Measurements from ENCODE around the gene GRM5. TPM values are rescaled to one million over a fixed set of nuclear protein-coding genes. Genes with fewer than 3 reads are reported as not detected.

Gene GRM5
- total RNA-seq, 1 donor from 2014 or later = not detected

- Mint-ChIP-seq H3K36me3 (ENCODE audit: unreplicated experiment) (no peaks in the 10 kb centered on the region), H3K27me3 (ENCODE audit: unreplicated experiment) (no peaks in the 10 kb centered on the region), H3K9me3 (ENCODE audit: unreplicated experiment) (no peaks in the 10 kb centered on the region), H3K27ac (ENCODE audit: unreplicated experiment) (no peak overlapping the region), H3K4me3 (ENCODE audit: unreplicated experiment) (no peak overlapping the region), H3K4me1 (ENCODE audit: low read depth, unreplicated experiment) (no peaks in the 10 kb centered on the region)
- peak; percentile 69 for TF ChIP-seq CTCF (IDR thresholded peaks at IDR 0.05; ENCODE audit: partially characterized antibody, unreplicated experiment)
- DNase-seq = peak; percentile 68
These were observed 513.3 kb downstream of the GRM5 start for GRCh38 chr11:88552379-88553062.

- TF ChIP-seq CTCF (IDR thresholded peaks at IDR 0.05; ENCODE audit: partially characterized antibody, unreplicated experiment) = no peak
These were observed 521.0 kb downstream of the GRM5 start for GRCh38 chr11:88544656-88545280.

GRCh38 chr11:88543902-88544655 lies 521.7 kb downstream of the GRM5 start:
- peak; percentile 82 for DNase-seq
- Mint-ChIP-seq H3K27me3 (ENCODE audit: unreplicated experiment) (no peaks in the 10 kb centered on the region), H3K4me3 (ENCODE audit: unreplicated experiment) (no peak overlapping the region), H3K4me1 (ENCODE audit: low read depth, unreplicated experiment) (no peaks in the 10 kb centered on the region), H3K27ac (ENCODE audit: unreplicated experiment) (no peak overlapping the region), H3K9me3 (ENCODE audit: unreplicated experiment) (no peaks in the 10 kb centered on the region), H3K36me3 (ENCODE audit: unreplicated experiment) (no peaks in the 10 kb centered on the region)
- TF ChIP-seq CTCF (IDR thresholded peaks at IDR 0.05; ENCODE audit: partially characterized antibody, unreplicated experiment) = peak; percentile 72

More at GRCh38 chr11:88544656-88545280, 521.0 kb downstream of the GRM5 start:
- Mint-ChIP-seq H3K27me3 (ENCODE audit: unreplicated experiment) (no peaks in the 10 kb centered on the region), H3K36me3 (ENCODE audit: unreplicated experiment) (no peaks in the 10 kb centered on the region), H3K9me3 (ENCODE audit: unreplicated experiment) (no peaks in the 10 kb centered on the region), H3K4me1 (ENCODE audit: low read depth, unreplicated experiment) (no peaks in the 10 kb centered on the region), H3K4me3 (ENCODE audit: unreplicated experiment) (no peak overlapping the region), H3K27ac (ENCODE audit: unreplicated experiment) (no peak overlapping the region)
- DNase-seq = no peak

- no peak for TF ChIP-seq CTCF (IDR thresholded peaks at IDR 0.05; ENCODE audit: partially characterized antibody, unreplicated experiment)
- Mint-ChIP-seq H3K27me3 (ENCODE audit: unreplicated experiment) (no peaks in the 10 kb centered on the region), H3K4me1 (ENCODE audit: low read depth, unreplicated experiment) (no peaks in the 10 kb centered on the region), H3K36me3 (ENCODE audit: unreplicated experiment) (no peaks in the 10 kb centered on the region), H3K9me3 (ENCODE audit: unreplicated experiment) (no peaks in the 10 kb centered on the region), H3K4me3 (ENCODE audit: unreplicated experiment) (no peak overlapping the region), H3K27ac (ENCODE audit: unreplicated experiment) (no peak overlapping the region)
- no peak for DNase-seq
These were observed 524.8 kb downstream of the GRM5 start for GRCh38 chr11:88541006-88541405.

Measured in glutamatergic neuron (in vitro differentiated cells).